ENCODE results near the gene FOXI1. TPM values are rescaled to one million over a fixed set of nuclear protein-coding genes. Genes with fewer than 3 reads are reported as not detected.

FOXI1 gene
- not detected in 2 replicates for total RNA-seq

DNA sequence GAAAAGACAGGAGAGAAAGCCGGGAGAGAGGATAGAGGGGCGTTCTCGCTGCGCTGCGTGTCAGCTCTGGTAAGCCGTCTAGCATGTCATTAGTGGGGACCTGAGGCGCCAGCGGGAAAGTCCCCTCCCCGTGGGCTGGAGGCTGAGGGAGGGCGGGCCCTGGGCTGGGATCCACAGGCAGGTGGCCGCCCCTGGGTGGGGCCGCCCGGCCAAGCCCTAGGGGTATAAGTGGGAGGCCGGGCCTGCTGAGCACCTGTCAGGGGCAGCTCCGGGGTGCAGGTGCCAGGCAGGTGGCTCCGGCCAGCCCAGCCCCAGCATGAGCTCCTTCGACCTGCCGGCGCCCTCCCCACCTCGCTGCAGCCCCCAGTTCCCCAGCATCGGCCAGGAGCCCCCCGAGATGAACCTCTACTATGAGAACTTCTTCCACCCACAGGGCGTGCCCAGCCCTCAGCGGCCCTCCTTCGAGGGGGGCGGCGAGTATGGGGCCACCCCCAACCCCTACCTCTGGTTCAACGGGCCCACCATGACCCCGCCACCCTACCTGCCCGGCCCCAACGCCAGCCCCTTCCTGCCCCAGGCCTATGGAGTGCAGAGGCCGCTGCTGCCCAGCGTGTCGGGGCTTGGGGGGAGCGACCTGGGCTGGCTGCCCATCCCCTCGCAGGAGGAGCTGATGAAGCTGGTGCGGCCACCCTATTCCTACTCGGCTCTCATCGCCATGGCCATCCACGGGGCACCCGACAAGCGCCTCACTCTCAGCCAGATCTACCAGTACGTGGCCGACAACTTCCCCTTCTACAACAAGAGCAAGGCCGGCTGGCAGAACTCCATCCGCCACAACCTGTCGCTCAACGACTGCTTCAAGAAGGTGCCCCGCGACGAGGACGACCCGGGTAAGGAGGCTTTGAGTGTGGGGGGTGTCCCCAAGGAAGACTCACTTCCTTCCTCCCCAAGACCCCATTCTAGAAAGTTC is at the start of gene FOXI1:
FOXI1 (plus strand) TSS at position 256 of the 970 bp plus-strand sequence; CDS start at position 317, 61 bp downstream.

Other genes with a start within 250 kb of the FOXI1 start
- 10.4 and 15.7 TPM in 2 replicates for gene INSYN2B, start 125.4 kb upstream of the FOXI1 start, total RNA-seq
- gene C5orf58, start 127.1 kb downstream of the FOXI1 start, total RNA-seq = not detected in 2 replicates
- not detected in 2 replicates for gene LCP2, start 191.9 kb downstream of the FOXI1 start, total RNA-seq